ENCODE data around the gene CARM1. TPM values are rescaled to one million over a fixed set of nuclear protein-coding genes. Genes with fewer than 3 reads are reported as not detected.

Gene CARM1
- total RNA-seq, 1 donor from 2014 or later: 61.8 TPM

- H3K9me3 Mint-ChIP-seq (ENCODE audit: low read depth): no peaks in the 10 kb centered on the region
- H3K27ac Mint-ChIP-seq (ENCODE audit: unreplicated experiment): no peak overlapping the region
- H3K27me3 Mint-ChIP-seq (ENCODE audit: low read depth): no peaks in the 10 kb centered on the region
- no peak for DNase-seq (ENCODE audit: low spot score)
- no peaks in the 10 kb centered on the region for H3K36me3 Mint-ChIP-seq (ENCODE audit: low read depth)
- TF ChIP-seq, protein P1, sequence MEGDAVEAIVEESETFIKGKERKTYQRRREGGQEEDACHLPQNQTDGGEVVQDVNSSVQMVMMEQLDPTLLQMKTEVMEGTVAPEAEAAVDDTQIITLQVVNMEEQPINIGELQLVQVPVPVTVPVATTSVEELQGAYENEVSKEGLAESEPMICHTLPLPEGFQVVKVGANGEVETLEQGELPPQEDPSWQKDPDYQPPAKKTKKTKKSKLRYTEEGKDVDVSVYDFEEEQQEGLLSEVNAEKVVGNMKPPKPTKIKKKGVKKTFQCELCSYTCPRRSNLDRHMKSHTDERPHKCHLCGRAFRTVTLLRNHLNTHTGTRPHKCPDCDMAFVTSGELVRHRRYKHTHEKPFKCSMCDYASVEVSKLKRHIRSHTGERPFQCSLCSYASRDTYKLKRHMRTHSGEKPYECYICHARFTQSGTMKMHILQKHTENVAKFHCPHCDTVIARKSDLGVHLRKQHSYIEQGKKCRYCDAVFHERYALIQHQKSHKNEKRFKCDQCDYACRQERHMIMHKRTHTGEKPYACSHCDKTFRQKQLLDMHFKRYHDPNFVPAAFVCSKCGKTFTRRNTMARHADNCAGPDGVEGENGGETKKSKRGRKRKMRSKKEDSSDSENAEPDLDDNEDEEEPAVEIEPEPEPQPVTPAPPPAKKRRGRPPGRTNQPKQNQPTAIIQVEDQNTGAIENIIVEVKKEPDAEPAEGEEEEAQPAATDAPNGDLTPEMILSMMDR (IDR thresholded peaks at IDR 0.05): no peak
- H3K4me3 Mint-ChIP-seq (ENCODE audit: unreplicated experiment): no peak overlapping the region
- peaks cover 46% of the 10 kb centered on the region for H3K4me1 Mint-ChIP-seq (ENCODE audit: low read depth)
Observed at GRCh38 chr19:10895363-10895762, 24.0 kb downstream of the CARM1 start.

- no peak overlapping the region for H3K4me3 Mint-ChIP-seq (ENCODE audit: unreplicated experiment)
- no peak for DNase-seq (ENCODE audit: low spot score)
Observed at GRCh38 chr19:10895920-10896319, 24.6 kb downstream of the CARM1 start.

DNA sequence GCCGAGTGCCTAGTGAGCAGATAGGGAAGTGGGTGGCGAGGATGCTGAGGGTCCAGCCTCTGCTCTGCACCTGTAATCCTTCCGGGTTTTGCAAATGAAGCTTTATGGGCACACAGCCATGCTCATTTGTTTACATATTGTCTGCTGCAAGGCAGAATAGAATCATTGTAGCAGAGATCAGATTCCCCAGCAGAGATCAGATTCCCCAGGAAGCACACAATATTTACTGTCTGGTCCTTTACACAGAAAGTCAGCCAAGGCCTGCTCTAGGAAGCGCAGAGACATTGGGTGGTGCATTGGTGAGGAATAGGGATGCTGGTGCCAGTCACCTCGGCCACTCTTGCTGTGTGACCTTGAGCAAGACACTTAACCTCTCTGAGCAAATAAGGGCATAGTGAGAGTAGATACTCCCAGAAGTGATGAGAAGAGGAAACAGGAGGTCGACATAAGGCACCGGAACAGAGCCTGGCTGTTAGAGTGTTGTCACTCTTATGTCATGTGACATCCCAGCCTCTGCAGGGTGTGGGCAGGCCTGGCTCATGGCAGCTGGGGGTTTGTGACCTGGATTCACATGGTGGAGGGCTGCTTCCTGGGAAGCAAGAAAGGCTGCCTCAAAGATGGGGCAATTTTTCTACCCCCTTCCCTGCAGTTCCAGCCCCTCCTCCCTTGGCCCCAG, 25.6 kb downstream of the CARM1 start:
- Mint-ChIP-seq H3K4me1 (ENCODE audit: low read depth) (peaks cover 41% of the 10 kb centered on the region), H3K9me3 (ENCODE audit: low read depth) (no peaks in the 10 kb centered on the region), H3K4me3 (ENCODE audit: unreplicated experiment) (no peak overlapping the region), H3K27ac (ENCODE audit: unreplicated experiment) (peak overlapping the region; percentile 66), H3K27me3 (ENCODE audit: low read depth) (no peaks in the 10 kb centered on the region), H3K36me3 (ENCODE audit: low read depth) (no peaks in the 10 kb centered on the region)
- TF ChIP-seq, protein P1 (IDR thresholded peaks at IDR 0.05): no peak
- DNase-seq (ENCODE audit: low spot score): no peak

More at GRCh38 chr19:10895920-10896319, 24.6 kb downstream of the CARM1 start:
- no peak overlapping the region for H3K27ac Mint-ChIP-seq (ENCODE audit: unreplicated experiment)
- no peaks in the 10 kb centered on the region for H3K36me3 Mint-ChIP-seq (ENCODE audit: low read depth)
- H3K9me3 Mint-ChIP-seq (ENCODE audit: low read depth): no peaks in the 10 kb centered on the region
- TF ChIP-seq, protein P1 (IDR thresholded peaks at IDR 0.05): no peak
- peaks cover 46% of the 10 kb centered on the region for H3K4me1 Mint-ChIP-seq (ENCODE audit: low read depth)
- no peaks in the 10 kb centered on the region for H3K27me3 Mint-ChIP-seq (ENCODE audit: low read depth)

DNA sequence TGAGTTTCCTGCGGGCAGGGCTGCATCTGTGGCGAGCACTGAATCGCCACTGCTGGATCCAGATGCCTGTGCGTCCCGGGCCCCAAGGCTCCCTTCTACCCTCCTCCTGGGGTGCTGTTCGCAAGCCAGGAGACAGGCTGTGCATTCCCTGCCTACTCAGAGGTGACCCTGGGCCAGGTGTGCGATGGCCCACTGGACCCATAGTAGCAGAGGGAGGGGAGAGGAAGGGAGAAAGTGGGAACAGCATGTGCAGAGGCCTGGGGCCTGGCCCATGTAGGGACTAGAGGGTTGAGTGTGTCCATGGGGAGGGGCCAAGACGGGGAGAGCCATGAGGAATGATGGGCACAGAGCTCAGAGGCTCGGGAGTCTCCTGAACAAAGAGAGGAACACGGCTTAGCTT, 27.3 kb downstream of the CARM1 start:
- TF ChIP-seq, protein P1 (IDR thresholded peaks at IDR 0.05): no peak
- Mint-ChIP-seq H3K36me3 (ENCODE audit: low read depth) (no peaks in the 10 kb centered on the region), H3K9me3 (ENCODE audit: low read depth) (peaks cover 5% of the 10 kb centered on the region), H3K4me1 (ENCODE audit: low read depth) (peaks cover 36% of the 10 kb centered on the region), H3K27me3 (ENCODE audit: low read depth) (no peaks in the 10 kb centered on the region), H3K4me3 (ENCODE audit: unreplicated experiment) (no peak overlapping the region), H3K27ac (ENCODE audit: unreplicated experiment) (no peak overlapping the region)
- DNase-seq (ENCODE audit: low spot score): no peak

GRCh38 chr19:10899151-10899653, 27.8 kb downstream of the CARM1 start:
- DNase-seq (ENCODE audit: low spot score): no peak
- Mint-ChIP-seq H3K9me3 (ENCODE audit: low read depth) (peaks cover 5% of the 10 kb centered on the region), H3K27me3 (ENCODE audit: low read depth) (no peaks in the 10 kb centered on the region), H3K4me1 (ENCODE audit: low read depth) (peaks cover 34% of the 10 kb centered on the region), H3K27ac (ENCODE audit: unreplicated experiment) (no peak overlapping the region), H3K36me3 (ENCODE audit: low read depth) (peaks cover 2% of the 10 kb centered on the region), H3K4me3 (ENCODE audit: unreplicated experiment) (no peak overlapping the region)
- TF ChIP-seq, protein P1 (IDR thresholded peaks at IDR 0.05): no peak
